WTC11 (cell line): ENCODE measurements around the gene ARPC1A. TPM values are rescaled to one million over a fixed set of nuclear protein-coding genes. Genes with fewer than 3 reads are reported as not detected.

ENCODE experiments used
- ATAC-seq: fragments of 200-7000 bp; cut with Tn5 transposase; 2 replicates; pipeline ENCODE4 v1.10.0; 2021; ENCODE audit warnings: mild to moderate bottlenecking, moderate library complexity
- CTCF ChIA-PET: fragments of 300-600 bp; sonication (Branson Sonifier 250); formaldehyde crosslinking; loops from one replicate; lab custom pipeline; 2021; ENCODE audit warnings: antibody characterized with exemption; lab: Charles Lee
- POLR2A ChIA-PET: fragments of 350-600 bp; sonication (Branson Sonifier 250); formaldehyde crosslinking; loops from one replicate; lab custom pipeline; 2021; ENCODE audit warnings: antibody characterized with exemption; lab: Charles Lee
- DNase-seq: peaks from one replicate; pipeline ENCODE4 v3.0.0; 2021; ENCODE audit warnings: low spot score
- H3K27ac Mint-ChIP-seq: 2 replicates; pipeline ENCODE4 v1.8.0; 2021; ENCODE audit warnings: mixed read lengths
- H3K27me3 Mint-ChIP-seq: 2 replicates; pipeline ENCODE4 v1.8.0; 2021; ENCODE audit warnings: low read depth, mild to moderate bottlenecking, moderate library complexity, mixed read lengths
- H3K36me3 Mint-ChIP-seq: 2 replicates; pipeline ENCODE4 v1.8.0; 2021; ENCODE audit warnings: mixed read lengths
- H3K4me1 Mint-ChIP-seq: 2 replicates; pipeline ENCODE4 v1.8.0; 2022; ENCODE audit warnings: mixed read lengths
- H3K4me3 Mint-ChIP-seq: 2 replicates; pipeline ENCODE4 v1.8.0; 2021; ENCODE audit warnings: mild to moderate bottlenecking, moderate library complexity, mixed read lengths
- H3K9me3 Mint-ChIP-seq: 2 replicates; pipeline ENCODE4 v1.8.0; 2021; ENCODE audit warnings: mixed read lengths
- GABPB1 ChIP-seq: sonication (generic); formaldehyde crosslinking; IDR thresholded peaks from 2 replicates; pipeline ENCODE4 v1.8.1; 2023; ENCODE audit warnings: mild to moderate bottlenecking, missing genetic modification reagents
- GRHL2 ChIP-seq: fragments of 250-450 bp; sonication (Bioruptor Pico); IDR thresholded peaks from 2 replicates; pipeline ENCODE4 v1.8.0; 2022; ENCODE audit warnings: mild to moderate bottlenecking, moderate library complexity; ENCODE audit not compliant: insufficient replicate concordance, severe bottlenecking
- JUN ChIP-seq: sonication (generic); formaldehyde crosslinking; IDR thresholded peaks from 2 replicates; pipeline ENCODE4 v1.8.0; 2023; ENCODE audit warnings: mild to moderate bottlenecking, missing genetic modification reagents
- KAT7 ChIP-seq: sonication (generic); formaldehyde crosslinking; IDR thresholded peaks from 2 replicates; pipeline ENCODE4 v1.8.1; 2023; ENCODE audit warnings: missing genetic modification reagents, mild to moderate bottlenecking, borderline replicate concordance
- MXD4 ChIP-seq: fragments of 250-450 bp; sonication (Bioruptor Pico); IDR thresholded peaks from 2 replicates; pipeline ENCODE4 v1.8.0; 2021; ENCODE audit warnings: mild to moderate bottlenecking, moderate library complexity, borderline replicate concordance
- NR3C1 ChIP-seq: sonication (generic); formaldehyde crosslinking; conservative IDR thresholded peaks from 2 replicates; pipeline ENCODE4 v1.8.1; 2023; ENCODE audit warnings: low read depth, mild to moderate bottlenecking, missing genetic modification reagents
- ZNF138 ChIP-seq: sonication (generic); formaldehyde crosslinking; conservative IDR thresholded peaks from 2 replicates; pipeline ENCODE4 v1.8.1; 2022; ENCODE audit warnings: mild to moderate bottlenecking, moderate library complexity, missing genetic modification reagents
- ZNF219 ChIP-seq: sonication (generic); formaldehyde crosslinking; IDR thresholded peaks from 2 replicates; pipeline ENCODE4 v1.8.0; 2023; ENCODE audit warnings: missing genetic modification reagents, mild to moderate bottlenecking, borderline replicate concordance
- total RNA-seq: library from RNA; stranded (reverse); gene quantifications from 3 replicates; pipeline ENCODE4 v1.2.3, GENCODE V29; 2021
- TF ChIP-seq, protein P1 (sequence below): fragments of 250-450 bp; sonication (Bioruptor Pico); conservative IDR thresholded peaks from 2 replicates; pipeline ENCODE4 v1.9.0; 2021; ENCODE audit warnings: mild to moderate bottlenecking
- TF ChIP-seq, protein P2 (sequence below): sonication (generic); formaldehyde crosslinking; IDR thresholded peaks from 2 replicates; pipeline ENCODE4 v1.8.0; 2022; ENCODE audit warnings: mild to moderate bottlenecking, missing genetic modification reagents
- TF ChIP-seq, protein P3 (sequence below): sonication (generic); formaldehyde crosslinking; conservative IDR thresholded peaks from 2 replicates; pipeline ENCODE4 v1.8.1; 2022; ENCODE audit warnings: mild to moderate bottlenecking, missing genetic modification reagents
- TF ChIP-seq, protein P4 (sequence below): fragments of 250-450 bp; sonication (Bioruptor Pico); IDR thresholded peaks from 2 replicates; pipeline ENCODE4 v1.9.0; 2021; ENCODE audit warnings: mild to moderate bottlenecking
- TF ChIP-seq, protein P5 (sequence below): sonication (generic); formaldehyde crosslinking; IDR thresholded peaks from 2 replicates; pipeline ENCODE4 v1.8.1; 2023; ENCODE audit warnings: mild to moderate bottlenecking, moderate library complexity, missing genetic modification reagents
- TF ChIP-seq, protein P6 (sequence below): fragments of 200-600 bp; IDR thresholded peaks from 2 replicates; pipeline ENCODE4 v1.8.0; 2022; ENCODE audit warnings: antibody characterized with exemption
- TF ChIP-seq, protein P7 (sequence below): fragments of 250-450 bp; sonication (Bioruptor Pico); IDR thresholded peaks from 2 replicates; pipeline ENCODE4 v1.9.0; 2021; ENCODE audit warnings: mild to moderate bottlenecking, borderline replicate concordance
- TF ChIP-seq, protein P8 (sequence below): sonication (generic); formaldehyde crosslinking; IDR thresholded peaks from 2 replicates; pipeline ENCODE4 v1.8.0; 2022; ENCODE audit warnings: mild to moderate bottlenecking, missing genetic modification reagents

Gene ARPC1A
- total RNA-seq, 1 experiment from 2014 or later: 149 TPM

DNA sequence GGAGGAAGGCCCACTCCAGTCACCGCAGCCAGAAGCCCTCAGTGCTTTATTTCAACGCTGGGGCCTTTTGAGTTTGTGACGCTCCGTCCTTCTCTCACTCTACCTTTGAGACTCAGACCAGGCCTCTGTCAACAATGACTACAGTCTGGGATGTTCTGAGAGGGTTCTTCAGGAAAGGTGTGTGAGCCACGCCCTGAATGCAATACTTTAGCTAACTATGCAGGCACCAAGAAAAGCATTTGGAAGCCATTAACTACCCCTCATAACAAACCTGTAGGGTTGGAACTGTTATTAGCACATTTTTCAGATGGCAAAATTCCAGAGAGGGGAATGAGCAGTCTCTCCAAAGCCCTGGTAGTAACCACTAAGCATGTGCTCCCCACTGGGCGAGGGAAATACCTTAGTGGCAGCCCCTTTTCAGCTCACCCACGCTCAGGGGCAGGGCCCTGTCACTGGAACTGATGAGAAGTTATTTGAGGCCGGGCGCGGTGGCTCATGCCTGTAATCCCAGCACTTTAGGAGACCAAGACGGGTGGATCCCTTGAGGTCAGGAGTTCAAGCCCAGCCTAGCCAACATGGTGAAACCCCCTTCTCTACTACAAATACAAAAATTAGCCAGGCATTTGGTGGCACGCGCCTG lies 43.2 kb downstream of the ARPC1A start:
- peak overlapping the region; percentile 62; the same call in 1 of the 2 replicates for H3K27ac Mint-ChIP-seq
- no peaks in the 10 kb centered on the region for H3K9me3 Mint-ChIP-seq
- DNase-seq: no peak
- POLR2A ChIA-PET: interaction anchor here (0.6 kb wide), 1 partner anchor 103 kb away, joined by 3 read pairs; no protein-coding TSS in a partner anchor
- CTCF ChIA-PET: interaction anchor here (1.1 kb wide), 1 partner anchor 22 kb away, joined by 3 read pairs; no protein-coding TSS in a partner anchor
- H3K4me1 Mint-ChIP-seq: peaks cover 24% of the 10 kb centered on the region
- ATAC-seq: no peak
- H3K4me3 Mint-ChIP-seq: no peak overlapping the region
- TF ChIP-seq, protein P1, sequence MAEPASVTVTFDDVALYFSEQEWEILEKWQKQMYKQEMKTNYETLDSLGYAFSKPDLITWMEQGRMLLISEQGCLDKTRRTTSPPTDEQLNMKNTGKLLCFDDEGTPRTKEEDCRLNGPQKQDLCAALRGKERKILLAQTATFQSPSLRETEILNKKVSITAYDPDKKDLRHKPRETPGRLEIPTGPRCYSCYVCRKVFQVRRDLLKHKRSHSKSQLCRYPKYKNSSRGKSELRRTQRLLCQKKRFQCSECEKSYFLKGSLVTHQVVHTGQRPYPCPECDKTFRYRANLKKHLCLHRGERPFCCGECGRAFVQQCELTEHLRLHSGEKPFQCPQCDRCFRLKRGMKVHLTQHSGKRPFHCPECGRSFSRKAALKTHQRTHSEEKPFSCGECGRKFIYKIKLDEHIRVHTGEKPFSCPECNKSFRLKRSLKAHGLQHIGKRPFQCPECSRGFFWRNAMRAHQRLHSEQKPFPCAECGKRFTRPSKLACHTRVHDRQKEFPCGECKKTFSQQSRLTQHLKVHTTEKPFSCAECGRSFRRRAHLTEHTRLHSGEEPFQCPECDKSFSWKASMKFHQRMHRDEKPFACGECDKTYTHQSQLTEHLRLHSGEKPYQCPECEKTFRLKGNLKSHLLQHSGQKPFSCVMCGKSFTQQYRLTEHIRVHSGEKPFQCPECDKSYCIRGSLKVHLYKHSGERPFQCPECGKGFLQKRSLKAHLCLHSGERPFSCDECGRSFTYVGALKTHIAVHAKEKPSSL (CRISPR knock-in tag): no peak
- TF ChIP-seq GABPB1 (no peak), GRHL2 (CRISPR knock-in tag) (no peak)
- TF ChIP-seq, protein P2, sequence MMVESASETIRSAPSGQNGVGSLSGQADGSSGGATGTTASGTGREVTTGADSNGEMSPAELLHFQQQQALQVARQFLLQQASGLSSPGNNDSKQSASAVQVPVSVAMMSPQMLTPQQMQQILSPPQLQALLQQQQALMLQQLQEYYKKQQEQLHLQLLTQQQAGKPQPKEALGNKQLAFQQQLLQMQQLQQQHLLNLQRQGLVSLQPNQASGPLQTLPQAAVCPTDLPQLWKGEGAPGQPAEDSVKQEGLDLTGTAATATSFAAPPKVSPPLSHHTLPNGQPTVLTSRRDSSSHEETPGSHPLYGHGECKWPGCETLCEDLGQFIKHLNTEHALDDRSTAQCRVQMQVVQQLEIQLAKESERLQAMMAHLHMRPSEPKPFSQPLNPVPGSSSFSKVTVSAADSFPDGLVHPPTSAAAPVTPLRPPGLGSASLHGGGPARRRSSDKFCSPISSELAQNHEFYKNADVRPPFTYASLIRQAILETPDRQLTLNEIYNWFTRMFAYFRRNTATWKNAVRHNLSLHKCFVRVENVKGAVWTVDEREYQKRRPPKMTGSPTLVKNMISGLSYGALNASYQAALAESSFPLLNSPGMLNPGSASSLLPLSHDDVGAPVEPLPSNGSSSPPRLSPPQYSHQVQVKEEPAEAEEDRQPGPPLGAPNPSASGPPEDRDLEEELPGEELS (CRISPR knock-in tag): no peak
- TF ChIP-seq, all 79 proteins: peak for 0
- Mint-ChIP-seq H3K36me3 (peaks cover 10% of the 10 kb centered on the region), H3K27me3 (peaks cover 11% of the 10 kb centered on the region)

DNA sequence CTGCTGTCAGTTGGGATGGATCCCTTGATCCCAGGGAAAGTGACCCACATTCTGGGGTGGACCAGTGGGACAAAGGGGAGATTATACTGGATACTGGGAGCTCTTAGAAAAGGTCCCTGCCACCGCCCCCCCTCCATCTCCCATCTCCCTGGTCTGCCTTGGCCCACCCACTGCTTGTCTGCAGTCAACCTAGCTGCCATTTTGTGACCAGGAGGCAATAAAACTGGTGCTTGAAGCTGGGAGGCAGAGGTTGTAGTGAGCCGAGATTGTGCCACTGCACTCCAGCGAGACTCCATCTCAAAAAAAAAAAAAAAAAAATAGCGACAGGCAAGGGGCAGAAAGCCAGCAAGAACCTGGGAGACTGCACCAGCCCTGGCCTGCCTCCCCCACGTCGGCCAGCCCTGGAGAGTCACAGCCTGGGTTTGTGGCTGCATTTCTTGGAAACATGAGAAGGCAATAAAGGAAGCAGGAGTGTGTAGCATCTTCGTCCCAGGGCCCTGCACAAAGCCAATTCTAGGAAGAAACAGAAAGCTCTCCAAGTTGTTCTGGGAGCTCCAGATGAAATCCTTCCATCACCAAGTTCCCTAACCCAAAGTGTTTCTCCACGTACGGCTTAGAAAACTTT lies 44.2 kb downstream of the ARPC1A start:
- TF ChIP-seq, protein P3, sequence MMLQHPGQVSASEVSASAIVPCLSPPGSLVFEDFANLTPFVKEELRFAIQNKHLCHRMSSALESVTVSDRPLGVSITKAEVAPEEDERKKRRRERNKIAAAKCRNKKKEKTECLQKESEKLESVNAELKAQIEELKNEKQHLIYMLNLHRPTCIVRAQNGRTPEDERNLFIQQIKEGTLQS (CRISPR knock-in tag): no peak
- no peak for TF ChIP-seq JUN (CRISPR knock-in tag)
- no peak for TF ChIP-seq ZNF138 (CRISPR knock-in tag)
- TF ChIP-seq, protein P4, sequence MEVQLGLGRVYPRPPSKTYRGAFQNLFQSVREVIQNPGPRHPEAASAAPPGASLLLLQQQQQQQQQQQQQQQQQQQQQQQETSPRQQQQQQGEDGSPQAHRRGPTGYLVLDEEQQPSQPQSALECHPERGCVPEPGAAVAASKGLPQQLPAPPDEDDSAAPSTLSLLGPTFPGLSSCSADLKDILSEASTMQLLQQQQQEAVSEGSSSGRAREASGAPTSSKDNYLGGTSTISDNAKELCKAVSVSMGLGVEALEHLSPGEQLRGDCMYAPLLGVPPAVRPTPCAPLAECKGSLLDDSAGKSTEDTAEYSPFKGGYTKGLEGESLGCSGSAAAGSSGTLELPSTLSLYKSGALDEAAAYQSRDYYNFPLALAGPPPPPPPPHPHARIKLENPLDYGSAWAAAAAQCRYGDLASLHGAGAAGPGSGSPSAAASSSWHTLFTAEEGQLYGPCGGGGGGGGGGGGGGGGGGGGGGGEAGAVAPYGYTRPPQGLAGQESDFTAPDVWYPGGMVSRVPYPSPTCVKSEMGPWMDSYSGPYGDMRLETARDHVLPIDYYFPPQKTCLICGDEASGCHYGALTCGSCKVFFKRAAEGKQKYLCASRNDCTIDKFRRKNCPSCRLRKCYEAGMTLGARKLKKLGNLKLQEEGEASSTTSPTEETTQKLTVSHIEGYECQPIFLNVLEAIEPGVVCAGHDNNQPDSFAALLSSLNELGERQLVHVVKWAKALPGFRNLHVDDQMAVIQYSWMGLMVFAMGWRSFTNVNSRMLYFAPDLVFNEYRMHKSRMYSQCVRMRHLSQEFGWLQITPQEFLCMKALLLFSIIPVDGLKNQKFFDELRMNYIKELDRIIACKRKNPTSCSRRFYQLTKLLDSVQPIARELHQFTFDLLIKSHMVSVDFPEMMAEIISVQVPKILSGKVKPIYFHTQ (CRISPR knock-in tag): no peak
- TF ChIP-seq, protein P5, sequence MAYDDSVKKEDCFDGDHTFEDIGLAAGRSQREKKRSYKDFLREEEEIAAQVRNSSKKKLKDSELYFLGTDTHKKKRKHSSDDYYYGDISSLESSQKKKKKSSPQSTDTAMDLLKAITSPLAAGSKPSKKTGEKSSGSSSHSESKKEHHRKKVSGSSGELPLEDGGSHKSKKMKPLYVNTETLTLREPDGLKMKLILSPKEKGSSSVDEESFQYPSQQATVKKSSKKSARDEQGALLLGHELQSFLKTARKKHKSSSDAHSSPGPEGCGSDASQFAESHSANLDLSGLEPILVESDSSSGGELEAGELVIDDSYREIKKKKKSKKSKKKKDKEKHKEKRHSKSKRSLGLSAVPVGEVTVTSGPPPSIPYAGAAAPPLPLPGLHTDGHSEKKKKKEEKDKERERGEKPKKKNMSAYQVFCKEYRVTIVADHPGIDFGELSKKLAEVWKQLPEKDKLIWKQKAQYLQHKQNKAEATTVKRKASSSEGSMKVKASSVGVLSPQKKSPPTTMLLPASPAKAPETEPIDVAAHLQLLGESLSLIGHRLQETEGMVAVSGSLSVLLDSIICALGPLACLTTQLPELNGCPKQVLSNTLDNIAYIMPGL: no peak
- TF ChIP-seq, protein P6, sequence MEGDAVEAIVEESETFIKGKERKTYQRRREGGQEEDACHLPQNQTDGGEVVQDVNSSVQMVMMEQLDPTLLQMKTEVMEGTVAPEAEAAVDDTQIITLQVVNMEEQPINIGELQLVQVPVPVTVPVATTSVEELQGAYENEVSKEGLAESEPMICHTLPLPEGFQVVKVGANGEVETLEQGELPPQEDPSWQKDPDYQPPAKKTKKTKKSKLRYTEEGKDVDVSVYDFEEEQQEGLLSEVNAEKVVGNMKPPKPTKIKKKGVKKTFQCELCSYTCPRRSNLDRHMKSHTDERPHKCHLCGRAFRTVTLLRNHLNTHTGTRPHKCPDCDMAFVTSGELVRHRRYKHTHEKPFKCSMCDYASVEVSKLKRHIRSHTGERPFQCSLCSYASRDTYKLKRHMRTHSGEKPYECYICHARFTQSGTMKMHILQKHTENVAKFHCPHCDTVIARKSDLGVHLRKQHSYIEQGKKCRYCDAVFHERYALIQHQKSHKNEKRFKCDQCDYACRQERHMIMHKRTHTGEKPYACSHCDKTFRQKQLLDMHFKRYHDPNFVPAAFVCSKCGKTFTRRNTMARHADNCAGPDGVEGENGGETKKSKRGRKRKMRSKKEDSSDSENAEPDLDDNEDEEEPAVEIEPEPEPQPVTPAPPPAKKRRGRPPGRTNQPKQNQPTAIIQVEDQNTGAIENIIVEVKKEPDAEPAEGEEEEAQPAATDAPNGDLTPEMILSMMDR: no peak
- TF ChIP-seq KAT7 (CRISPR knock-in tag): no peak
- TF ChIP-seq MXD4 (CRISPR knock-in tag): no peak
- TF ChIP-seq, protein P7, sequence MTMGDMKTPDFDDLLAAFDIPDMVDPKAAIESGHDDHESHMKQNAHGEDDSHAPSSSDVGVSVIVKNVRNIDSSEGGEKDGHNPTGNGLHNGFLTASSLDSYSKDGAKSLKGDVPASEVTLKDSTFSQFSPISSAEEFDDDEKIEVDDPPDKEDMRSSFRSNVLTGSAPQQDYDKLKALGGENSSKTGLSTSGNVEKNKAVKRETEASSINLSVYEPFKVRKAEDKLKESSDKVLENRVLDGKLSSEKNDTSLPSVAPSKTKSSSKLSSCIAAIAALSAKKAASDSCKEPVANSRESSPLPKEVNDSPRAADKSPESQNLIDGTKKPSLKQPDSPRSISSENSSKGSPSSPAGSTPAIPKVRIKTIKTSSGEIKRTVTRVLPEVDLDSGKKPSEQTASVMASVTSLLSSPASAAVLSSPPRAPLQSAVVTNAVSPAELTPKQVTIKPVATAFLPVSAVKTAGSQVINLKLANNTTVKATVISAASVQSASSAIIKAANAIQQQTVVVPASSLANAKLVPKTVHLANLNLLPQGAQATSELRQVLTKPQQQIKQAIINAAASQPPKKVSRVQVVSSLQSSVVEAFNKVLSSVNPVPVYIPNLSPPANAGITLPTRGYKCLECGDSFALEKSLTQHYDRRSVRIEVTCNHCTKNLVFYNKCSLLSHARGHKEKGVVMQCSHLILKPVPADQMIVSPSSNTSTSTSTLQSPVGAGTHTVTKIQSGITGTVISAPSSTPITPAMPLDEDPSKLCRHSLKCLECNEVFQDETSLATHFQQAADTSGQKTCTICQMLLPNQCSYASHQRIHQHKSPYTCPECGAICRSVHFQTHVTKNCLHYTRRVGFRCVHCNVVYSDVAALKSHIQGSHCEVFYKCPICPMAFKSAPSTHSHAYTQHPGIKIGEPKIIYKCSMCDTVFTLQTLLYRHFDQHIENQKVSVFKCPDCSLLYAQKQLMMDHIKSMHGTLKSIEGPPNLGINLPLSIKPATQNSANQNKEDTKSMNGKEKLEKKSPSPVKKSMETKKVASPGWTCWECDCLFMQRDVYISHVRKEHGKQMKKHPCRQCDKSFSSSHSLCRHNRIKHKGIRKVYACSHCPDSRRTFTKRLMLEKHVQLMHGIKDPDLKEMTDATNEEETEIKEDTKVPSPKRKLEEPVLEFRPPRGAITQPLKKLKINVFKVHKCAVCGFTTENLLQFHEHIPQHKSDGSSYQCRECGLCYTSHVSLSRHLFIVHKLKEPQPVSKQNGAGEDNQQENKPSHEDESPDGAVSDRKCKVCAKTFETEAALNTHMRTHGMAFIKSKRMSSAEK (CRISPR knock-in tag): no peak
- no peak for TF ChIP-seq ZNF219 (CRISPR knock-in tag)
- TF ChIP-seq NR3C1 (CRISPR knock-in tag): no peak
- TF ChIP-seq, protein P8, sequence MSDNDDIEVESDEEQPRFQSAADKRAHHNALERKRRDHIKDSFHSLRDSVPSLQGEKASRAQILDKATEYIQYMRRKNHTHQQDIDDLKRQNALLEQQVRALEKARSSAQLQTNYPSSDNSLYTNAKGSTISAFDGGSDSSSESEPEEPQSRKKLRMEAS (CRISPR knock-in tag): no peak
- no peak for DNase-seq
- ChIA-PET POLR2A (interaction anchor here (1.0 kb wide), 1 partner anchor 39 kb away, joined by 4 read pairs; the partner anchor contains the start of gene BUD31), CTCF (interaction anchor here (1.1 kb wide), 1 partner anchor 21 kb away, joined by 3 read pairs; no protein-coding TSS in a partner anchor)
- Mint-ChIP-seq H3K9me3 (no peaks in the 10 kb centered on the region), H3K4me1 (peaks cover 24% of the 10 kb centered on the region), H3K27ac (no peak overlapping the region), H3K27me3 (peaks cover 12% of the 10 kb centered on the region), H3K36me3 (peaks cover 3% of the 10 kb centered on the region), H3K4me3 (no peak overlapping the region)
- ATAC-seq: no peak
